MM.1S (cell line): Measurements from ENCODE around the gene PPM1B.

Experiments
- DNase-seq: peaks from one replicate; pipeline ENCODE4 v3.0.0-alpha.2; 2015
- H2AFZ ChIP-seq: fragments of 300-600 bp; sonication (generic); 2 replicates; pipeline ENCODE4 v1.6.0; 2016; ENCODE audit warnings: antibody characterized with exemption, low read length
- H3F3A ChIP-seq: fragments of 300-600 bp; sonication (generic); 2 replicates; pipeline ENCODE4 v1.6.1; 2016; ENCODE audit warnings: mild to moderate bottlenecking, antibody characterized with exemption, low read length, moderate library complexity, mixed read lengths; ENCODE audit not compliant: insufficient read depth
- H3K27ac ChIP-seq: fragments of 300-600 bp; sonication (generic); 2 replicates; pipeline ENCODE4 v1.5.1; 2016; ENCODE audit warnings: mild to moderate bottlenecking, low read length
- H3K27me3 ChIP-seq: fragments of 300-600 bp; sonication (generic); replicated peaks from 2 replicates; pipeline ENCODE4 v1.6.0; 2016; ENCODE audit warnings: low read length; ENCODE audit not compliant: insufficient read depth
- H3K36me3 ChIP-seq: fragments of 300-600 bp; sonication (generic); replicated peaks from 2 replicates; pipeline ENCODE4 v1.6.1; 2016; ENCODE audit warnings: mild to moderate bottlenecking, low read length, mixed read lengths; ENCODE audit not compliant: insufficient read depth
- H3K4me1 ChIP-seq: fragments of 300-600 bp; sonication (generic); 2 replicates; pipeline ENCODE4 v1.6.1; 2016; ENCODE audit warnings: low read length, mixed read lengths
- H3K4me2 ChIP-seq: fragments of 300-600 bp; sonication (generic); 2 replicates; pipeline ENCODE4 v1.6.0; 2016; ENCODE audit warnings: low read depth, low read length
- H3K4me3 ChIP-seq: fragments of 300-600 bp; sonication (generic); 2 replicates; pipeline ENCODE4 v1.5.1; 2016; ENCODE audit warnings: low read length, mixed read lengths
- H3K79me2 ChIP-seq: fragments of 300-600 bp; sonication (generic); 2 replicates; pipeline ENCODE4 v1.6.1; 2016; ENCODE audit warnings: mixed run types, low read length, mixed read lengths
- H3K9ac ChIP-seq: fragments of 300-600 bp; sonication (generic); 2 replicates; pipeline ENCODE4 v1.6.1; 2016; ENCODE audit warnings: low read length, mixed read lengths
- H3K9me2 ChIP-seq: fragments of 300-600 bp; sonication (generic); replicated peaks from 2 replicates; pipeline ENCODE4 v1.6.1; 2016; ENCODE audit warnings: mild to moderate bottlenecking, low read length, mixed read lengths; ENCODE audit not compliant: insufficient read depth
- H3K9me3 ChIP-seq: fragments of 300-600 bp; sonication (generic); replicated peaks from 2 replicates; pipeline ENCODE4 v1.6.1; 2016; ENCODE audit warnings: mild to moderate bottlenecking, low read length, mixed read lengths; ENCODE audit not compliant: insufficient read depth
- H4K20me1 ChIP-seq: fragments of 300-600 bp; sonication (generic); 2 replicates; pipeline ENCODE4 v1.6.1; 2016; ENCODE audit warnings: mild to moderate bottlenecking, low read length, moderate library complexity, mixed read lengths; ENCODE audit not compliant: insufficient read depth
- CTCF ChIP-seq: fragments of 300-600 bp; sonication (generic); IDR thresholded peaks from 2 replicates; pipeline ENCODE4 v1.5.1; 2016; ENCODE audit warnings: antibody characterized with exemption, low read length, mixed read lengths
- EZH2 ChIP-seq: fragments of 300-600 bp; sonication (generic); optimal IDR thresholded peaks from 2 replicates; pipeline ENCODE3; 2017; ENCODE audit warnings: low read depth, mild to moderate bottlenecking, antibody characterized with exemption, low read length, mixed read lengths
- EZH2phosphoT487 ChIP-seq: fragments of 300-600 bp; sonication (generic); IDR thresholded peaks from 2 replicates; pipeline ENCODE4 v1.6.1; 2018; ENCODE audit warnings: antibody characterized with exemption, low read length

Gene PPM1B

GRCh38 chr2:44197816-44198215, 29.1 kb downstream of the PPM1B start:
- H3K27me3 ChIP-seq, result no peaks in the 10 kb centered on the region
- no peak overlapping the region for H2AFZ ChIP-seq
- no peak for TF ChIP-seq CTCF
- no peak for TF ChIP-seq EZH2phosphoT487
- TF ChIP-seq EZH2, result no peak
- no peak overlapping the region for H3K4me3 ChIP-seq
- H3K4me1 ChIP-seq, result peaks cover 3% of the 10 kb centered on the region
- H3K79me2 ChIP-seq, result peaks cover 95% of the 10 kb centered on the region
- DNase-seq, result no peak
- no peak overlapping the region for H3K27ac ChIP-seq
- H3K36me3 ChIP-seq, result no peaks in the 10 kb centered on the region; the same call in 1 of the 2 replicates
- no peaks in the 10 kb centered on the region for H4K20me1 ChIP-seq
- H3K4me2 ChIP-seq, result no peak overlapping the region
- H3F3A ChIP-seq, result no peaks in the 10 kb centered on the region
- no peaks in the 10 kb centered on the region for H3K9me3 ChIP-seq
- no peaks in the 10 kb centered on the region for H3K9me2 ChIP-seq
- no peak overlapping the region for H3K9ac ChIP-seq

GRCh38 chr2:44200011-44200410, 31.3 kb downstream of the PPM1B start:
- Histone ChIP-seq H3K9ac (no peak overlapping the region), H3K27me3 (no peaks in the 10 kb centered on the region), H3K4me3 (no peak overlapping the region), H3F3A (no peaks in the 10 kb centered on the region), H3K79me2 (peaks cover 95% of the 10 kb centered on the region), H3K4me2 (no peak overlapping the region), H3K4me1 (no peaks in the 10 kb centered on the region), H3K9me2 (no peaks in the 10 kb centered on the region), H2AFZ (no peak overlapping the region), H3K9me3 (no peaks in the 10 kb centered on the region), H3K36me3 (no peaks in the 10 kb centered on the region; the same call in 1 of the 2 replicates), H3K27ac (no peak overlapping the region), H4K20me1 (no peaks in the 10 kb centered on the region)
- no peak for DNase-seq
- TF ChIP-seq CTCF (no peak), EZH2 (no peak), EZH2phosphoT487 (no peak)

- no peaks in the 10 kb centered on the region for H3K9me3 ChIP-seq
- no peak overlapping the region for H3K4me3 ChIP-seq
- H3K4me1 ChIP-seq, result no peaks in the 10 kb centered on the region
- no peaks in the 10 kb centered on the region for H3K9me2 ChIP-seq
- H3K4me2 ChIP-seq, result no peak overlapping the region
- no peak for TF ChIP-seq EZH2phosphoT487
- no peak for TF ChIP-seq EZH2
- no peak for TF ChIP-seq CTCF
- no peaks in the 10 kb centered on the region for H3F3A ChIP-seq
- no peaks in the 10 kb centered on the region for H4K20me1 ChIP-seq
- H2AFZ ChIP-seq, result no peak overlapping the region
- peaks cover 95% of the 10 kb centered on the region for H3K79me2 ChIP-seq
- no peak for DNase-seq
- no peaks in the 10 kb centered on the region; the same call in 1 of the 2 replicates for H3K36me3 ChIP-seq
- H3K27me3 ChIP-seq, result no peaks in the 10 kb centered on the region
- no peak overlapping the region for H3K27ac ChIP-seq
- no peak overlapping the region for H3K9ac ChIP-seq
Measured at GRCh38 chr2:44200759-44201158, 32.1 kb downstream of the PPM1B start.
